ENCODE results near the gene BRSK1.

DNA sequence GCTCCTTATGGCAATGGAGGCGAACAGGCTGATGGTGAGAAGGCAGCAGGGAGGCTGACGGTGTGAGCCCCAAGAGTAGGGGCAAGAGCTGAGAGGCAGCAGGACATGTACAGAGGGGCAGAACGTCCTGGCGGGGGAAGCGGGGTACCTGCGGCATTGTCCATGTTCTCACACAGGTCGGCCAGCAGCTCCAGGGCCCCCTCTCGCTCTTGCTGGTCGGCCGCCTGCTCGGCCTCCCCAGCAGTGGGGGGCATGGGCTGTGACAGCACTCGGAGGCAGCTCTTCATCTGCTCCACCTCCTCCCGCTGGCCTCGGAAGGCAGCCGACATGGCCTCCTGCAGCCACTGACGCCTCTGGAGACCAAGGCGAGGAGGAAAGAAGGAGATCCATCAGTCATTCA, 6.3 kb upstream of the BRSK1 start:
- TF ChIP-seq, protein P1, sequence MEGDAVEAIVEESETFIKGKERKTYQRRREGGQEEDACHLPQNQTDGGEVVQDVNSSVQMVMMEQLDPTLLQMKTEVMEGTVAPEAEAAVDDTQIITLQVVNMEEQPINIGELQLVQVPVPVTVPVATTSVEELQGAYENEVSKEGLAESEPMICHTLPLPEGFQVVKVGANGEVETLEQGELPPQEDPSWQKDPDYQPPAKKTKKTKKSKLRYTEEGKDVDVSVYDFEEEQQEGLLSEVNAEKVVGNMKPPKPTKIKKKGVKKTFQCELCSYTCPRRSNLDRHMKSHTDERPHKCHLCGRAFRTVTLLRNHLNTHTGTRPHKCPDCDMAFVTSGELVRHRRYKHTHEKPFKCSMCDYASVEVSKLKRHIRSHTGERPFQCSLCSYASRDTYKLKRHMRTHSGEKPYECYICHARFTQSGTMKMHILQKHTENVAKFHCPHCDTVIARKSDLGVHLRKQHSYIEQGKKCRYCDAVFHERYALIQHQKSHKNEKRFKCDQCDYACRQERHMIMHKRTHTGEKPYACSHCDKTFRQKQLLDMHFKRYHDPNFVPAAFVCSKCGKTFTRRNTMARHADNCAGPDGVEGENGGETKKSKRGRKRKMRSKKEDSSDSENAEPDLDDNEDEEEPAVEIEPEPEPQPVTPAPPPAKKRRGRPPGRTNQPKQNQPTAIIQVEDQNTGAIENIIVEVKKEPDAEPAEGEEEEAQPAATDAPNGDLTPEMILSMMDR (IDR thresholded peaks at IDR 0.05), result no peak
- no peak for TF ChIP-seq POLR2A (IDR thresholded peaks at IDR 0.05)
